H1 (cell line): ENCODE results near the gene PTPRH. TPM values are rescaled to one million over a fixed set of nuclear protein-coding genes. Genes with fewer than 3 reads are reported as not detected.

Source experiments
- SUZ12 ChIP-seq: fragments of 200-600 bp; sonication (generic); IDR thresholded peaks from 2 replicates; pipeline ENCODE4 v1.6.1; 2012; ENCODE audit warnings: mild to moderate bottlenecking, inconsistent platforms, low read length, moderate library complexity, mixed read lengths
- polyA plus RNA-seq, 7 experiments: library from polyadenylated mRNA; depleted of rRNA in 3 of 7; stranded (reverse) in 5 of 7; unstranded in 2 of 7; fragments of >200 nt in 5 of 7; fragments of 200-250 nt in 2 of 7; gene quantifications; 1 replicate in 5 of 7; 2 replicates in 1 of 7; 4 replicates in 1 of 7; pipeline versions ENCODE4 v1.2.1 to v1.2.3, GENCODE V29; 2011 to 2013; ENCODE audit warnings: missing spikeins in 2 of 7, mixed read lengths in 2 of 7
- total RNA-seq: library from RNA; stranded (reverse); fragmentation: NEBNext Ultra II Directional; extraction: Animal tissue kit (Norgen Biotek cat#: 25700); gene quantifications from 2 replicates; pipeline ENCODE4 v1.2.1, GENCODE V29; 2021

Gene PTPRH
- total and polyA plus RNA-seq, 2 of the 8 experiments (the other 6 are each of a cell fraction or from before 2014, with no cell fraction given) = 0.30 to 0.39 TPM

DNA sequence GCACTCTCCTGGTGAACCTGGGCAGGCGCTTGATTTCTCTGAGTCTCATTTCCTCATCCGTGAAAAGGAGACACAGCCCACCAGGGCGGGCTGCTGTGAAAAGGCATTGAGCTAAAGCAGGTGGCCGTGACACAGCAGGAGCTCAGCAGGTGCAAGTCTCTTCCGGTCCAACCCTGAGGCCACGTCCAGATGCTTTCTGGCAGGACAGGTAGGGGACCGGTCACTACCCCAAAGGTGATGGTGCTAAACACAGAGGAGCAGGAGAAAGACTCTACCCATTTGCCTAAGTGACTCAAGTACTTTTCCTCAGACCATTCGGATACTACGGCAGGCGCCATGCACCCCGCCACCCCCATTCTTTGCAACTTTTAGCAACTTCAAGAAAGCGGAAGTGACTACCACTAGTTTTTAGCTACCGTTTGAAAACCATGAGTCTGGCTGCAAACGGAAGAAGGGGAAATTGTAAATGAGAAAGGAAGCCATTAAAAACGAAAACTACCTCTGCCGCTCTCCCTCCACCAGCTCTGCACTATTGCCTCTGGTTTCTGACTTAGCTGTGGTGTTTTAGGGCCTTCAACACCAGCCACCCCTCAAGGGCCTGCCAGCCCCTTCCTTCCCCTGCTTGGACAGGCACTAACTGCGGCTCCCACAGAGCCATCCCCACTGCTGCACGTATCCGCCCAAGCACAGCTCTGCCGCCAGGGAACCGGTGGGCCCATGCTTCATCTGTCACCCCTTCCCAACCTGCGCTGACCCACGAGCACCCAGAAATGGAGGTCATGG lies 44.7 kb upstream of the PTPRH start (continued):
- no peak for TF ChIP-seq SUZ12
